ENCODE results near the gene LCA5L.

The LCA5L gene

DNA sequence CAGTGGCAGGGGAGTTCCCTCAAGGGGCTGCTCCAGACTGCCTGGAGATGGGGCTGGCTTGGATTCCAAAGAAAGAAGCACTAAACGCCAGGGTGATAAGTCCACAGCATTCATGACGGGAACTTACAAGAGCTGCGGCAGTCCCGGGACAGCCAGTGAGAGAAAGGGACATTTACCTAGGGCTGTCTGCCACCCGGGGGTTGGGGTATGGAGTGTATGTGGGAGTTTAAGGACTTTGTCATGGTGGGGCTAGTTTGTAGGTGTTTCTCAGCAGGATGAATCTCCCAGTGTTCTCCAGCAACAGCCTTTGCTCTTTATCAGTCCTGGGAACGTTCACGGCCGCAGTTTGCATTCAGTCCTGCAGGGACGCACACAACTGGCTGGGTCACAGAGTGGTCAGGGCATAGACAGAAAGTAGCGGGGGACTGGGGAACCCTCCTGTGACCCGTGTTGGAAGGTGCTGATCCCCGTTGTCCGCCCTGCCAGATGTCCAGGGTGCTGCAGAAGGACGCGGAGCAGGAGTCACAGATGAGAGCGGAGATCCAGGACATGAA is 55.3 kb downstream of the LCA5L start:
- no peak for TF ChIP-seq CTCF (IDR thresholded peaks at IDR 0.05; ENCODE audit: insufficient read depth, low read length, poor library complexity, severe bottlenecking)
- Histone ChIP-seq H3K36me3 (ENCODE audit: control insufficient read depth, insufficient read depth, low read length) (peaks cover 9% of the 10 kb centered on the region), H3K27me3 (replicated peaks; ENCODE audit: control insufficient read depth, insufficient read depth, low read length) (no peaks in the 10 kb centered on the region), H3K4me3 (replicated peaks; ENCODE audit: low read depth, low read length) (no peak overlapping the region)
- DNase-seq (ENCODE audit: extremely low read depth, insufficient read length) = no peak

- no peak for TF ChIP-seq CTCF (IDR thresholded peaks at IDR 0.05; ENCODE audit: insufficient read depth, low read length, poor library complexity, severe bottlenecking)
- Histone ChIP-seq H3K27me3 (replicated peaks; ENCODE audit: control insufficient read depth, insufficient read depth, low read length) (no peaks in the 10 kb centered on the region), H3K4me3 (replicated peaks; ENCODE audit: low read depth, low read length) (peak overlapping the region; percentile 58), H3K36me3 (ENCODE audit: control insufficient read depth, insufficient read depth, low read length) (peaks cover 7% of the 10 kb centered on the region)
- no peak for DNase-seq (ENCODE audit: extremely low read depth, insufficient read length)
Observed at GRCh38 chr21:39388811-39389155, 56.8 kb downstream of the LCA5L start.

GRCh38 chr21:39388038-39388810 is 57.4 kb downstream of the LCA5L start:
- DNase-seq (ENCODE audit: extremely low read depth, insufficient read length) = peak; percentile 85
- Histone ChIP-seq H3K27me3 (replicated peaks; ENCODE audit: control insufficient read depth, insufficient read depth, low read length) (no peaks in the 10 kb centered on the region), H3K4me3 (replicated peaks; ENCODE audit: low read depth, low read length) (peak overlapping the region; percentile 58), H3K36me3 (ENCODE audit: control insufficient read depth, insufficient read depth, low read length) (peaks cover 7% of the 10 kb centered on the region)
- TF ChIP-seq CTCF (IDR thresholded peaks at IDR 0.05; ENCODE audit: insufficient read depth, low read length, poor library complexity, severe bottlenecking) = peak; percentile 97

DNA sequence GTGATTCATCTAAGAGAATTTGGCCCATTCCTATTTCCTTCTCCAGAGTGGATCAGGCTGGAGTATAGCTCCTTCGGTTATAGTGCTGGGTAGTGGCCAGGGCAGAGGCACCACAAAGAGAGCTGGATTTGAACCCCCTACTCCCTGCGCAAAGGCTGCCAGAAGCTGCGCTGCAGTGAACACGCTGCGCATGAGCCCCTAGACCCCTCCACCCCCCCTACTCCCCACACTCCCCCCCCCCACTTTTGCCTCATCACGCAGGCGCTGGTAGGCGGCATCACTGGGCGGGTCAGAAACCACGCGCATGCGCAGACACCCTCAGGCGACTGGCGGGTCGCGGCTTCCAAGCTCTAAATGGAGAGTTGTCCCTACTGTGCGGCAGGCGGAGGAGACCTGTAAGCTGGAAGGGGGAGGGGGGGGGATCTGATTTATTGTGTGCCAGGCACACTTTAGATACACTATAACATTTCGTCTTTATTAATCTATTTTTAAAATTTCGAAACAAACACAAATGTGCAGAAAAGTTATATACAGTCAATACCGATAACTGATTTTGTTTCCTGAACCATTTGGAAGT is 58.0 kb downstream of the LCA5L start:
- peak overlapping the region; percentile 58 for H3K4me3 ChIP-seq (replicated peaks; ENCODE audit: low read depth, low read length)
- peaks cover 4% of the 10 kb centered on the region; the same call in 1 of the 2 replicates for H3K36me3 ChIP-seq (ENCODE audit: control insufficient read depth, insufficient read depth, low read length)
- peak; percentile 91 for DNase-seq (ENCODE audit: extremely low read depth, insufficient read length)
- no peak for TF ChIP-seq CTCF (IDR thresholded peaks at IDR 0.05; ENCODE audit: insufficient read depth, low read length, poor library complexity, severe bottlenecking)
- H3K27me3 ChIP-seq (replicated peaks; ENCODE audit: control insufficient read depth, insufficient read depth, low read length) = no peaks in the 10 kb centered on the region

- no peak for DNase-seq (ENCODE audit: extremely low read depth, insufficient read length)
- TF ChIP-seq CTCF (IDR thresholded peaks at IDR 0.05; ENCODE audit: insufficient read depth, low read length, poor library complexity, severe bottlenecking) = no peak
- Histone ChIP-seq H3K27me3 (replicated peaks; ENCODE audit: control insufficient read depth, insufficient read depth, low read length) (no peaks in the 10 kb centered on the region), H3K36me3 (ENCODE audit: control insufficient read depth, insufficient read depth, low read length) (peaks cover 2% of the 10 kb centered on the region; the same call in 1 of the 2 replicates), H3K4me3 (replicated peaks; ENCODE audit: low read depth, low read length) (no peak overlapping the region)
Observed at GRCh38 chr21:39386899-39387298, 58.7 kb downstream of the LCA5L start.

Data from GM06990 (cell line).